Nephron progenitor cell (in vitro differentiated cells): ENCODE measurements around the gene HAUS5.
"Not testable (repeated sequence)": the region's sequence is repeated elsewhere in the genome, so short reads cannot be mapped to it uniquely, and the experiment has no call there.

Source experiments
- DNase-seq: peaks from one replicate; pipeline ENCODE4 v3.0.0; 2021
- H3K27ac Mint-ChIP-seq: 2 replicates; pipeline ENCODE4 v1.8.0; 2021; ENCODE audit warnings: mild to moderate bottlenecking, moderate library complexity, mixed read lengths
- H3K27me3 Mint-ChIP-seq: 2 replicates; pipeline ENCODE4 v1.8.0; 2021; ENCODE audit warnings: mild to moderate bottlenecking, low read depth, mixed read lengths; ENCODE audit not compliant: poor library complexity
- H3K36me3 Mint-ChIP-seq: 2 replicates; pipeline ENCODE4 v1.8.0; 2021; ENCODE audit warnings: low read depth, mixed read lengths
- H3K4me1 Mint-ChIP-seq: 2 replicates; pipeline ENCODE4 v1.8.0; 2021; ENCODE audit warnings: mixed read lengths
- H3K4me3 Mint-ChIP-seq: 2 replicates; pipeline ENCODE4 v1.8.0; 2021; ENCODE audit warnings: mild to moderate bottlenecking, moderate library complexity, mixed read lengths
- H3K9me3 Mint-ChIP-seq: 2 replicates; pipeline ENCODE4 v1.8.0; 2021; ENCODE audit warnings: mild to moderate bottlenecking, moderate library complexity, mixed read lengths
- TF ChIP-seq, protein P1 (sequence below): fragments of 200-600 bp; sonication (generic); IDR thresholded peaks from 2 replicates; pipeline ENCODE4 v1.5.0; 2021; ENCODE audit warnings: antibody characterized with exemption

HAUS5 gene

DNA sequence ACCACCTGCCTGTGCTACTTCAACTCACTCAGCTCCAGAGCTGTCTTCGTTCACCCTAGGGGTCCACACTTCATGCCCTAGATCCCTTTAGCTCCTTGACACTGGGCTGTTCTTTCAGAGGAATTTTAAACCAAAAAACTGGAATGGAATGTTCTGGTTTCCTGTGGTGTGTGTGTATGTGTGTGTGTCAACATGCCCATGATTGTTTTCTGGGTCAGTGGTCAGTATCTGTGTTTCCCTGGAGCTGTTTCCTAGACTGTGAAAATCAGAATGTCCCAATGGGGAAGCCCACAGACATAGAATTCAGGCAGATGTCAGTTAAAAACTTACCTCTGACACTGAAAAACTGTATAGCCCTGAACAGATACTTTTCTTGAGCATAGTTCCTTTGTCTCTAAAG is 25.2 kb upstream of the HAUS5 start:
- Mint-ChIP-seq H3K4me1 (no peaks in the 10 kb centered on the region), H3K36me3 (no peaks in the 10 kb centered on the region), H3K27me3 (peaks cover 72% of the 10 kb centered on the region), H3K4me3 (no peak overlapping the region), H3K27ac (no peak overlapping the region), H3K9me3 (no peaks in the 10 kb centered on the region)
- TF ChIP-seq, protein P1, sequence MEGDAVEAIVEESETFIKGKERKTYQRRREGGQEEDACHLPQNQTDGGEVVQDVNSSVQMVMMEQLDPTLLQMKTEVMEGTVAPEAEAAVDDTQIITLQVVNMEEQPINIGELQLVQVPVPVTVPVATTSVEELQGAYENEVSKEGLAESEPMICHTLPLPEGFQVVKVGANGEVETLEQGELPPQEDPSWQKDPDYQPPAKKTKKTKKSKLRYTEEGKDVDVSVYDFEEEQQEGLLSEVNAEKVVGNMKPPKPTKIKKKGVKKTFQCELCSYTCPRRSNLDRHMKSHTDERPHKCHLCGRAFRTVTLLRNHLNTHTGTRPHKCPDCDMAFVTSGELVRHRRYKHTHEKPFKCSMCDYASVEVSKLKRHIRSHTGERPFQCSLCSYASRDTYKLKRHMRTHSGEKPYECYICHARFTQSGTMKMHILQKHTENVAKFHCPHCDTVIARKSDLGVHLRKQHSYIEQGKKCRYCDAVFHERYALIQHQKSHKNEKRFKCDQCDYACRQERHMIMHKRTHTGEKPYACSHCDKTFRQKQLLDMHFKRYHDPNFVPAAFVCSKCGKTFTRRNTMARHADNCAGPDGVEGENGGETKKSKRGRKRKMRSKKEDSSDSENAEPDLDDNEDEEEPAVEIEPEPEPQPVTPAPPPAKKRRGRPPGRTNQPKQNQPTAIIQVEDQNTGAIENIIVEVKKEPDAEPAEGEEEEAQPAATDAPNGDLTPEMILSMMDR: no peak
- DNase-seq: no peak

DNA sequence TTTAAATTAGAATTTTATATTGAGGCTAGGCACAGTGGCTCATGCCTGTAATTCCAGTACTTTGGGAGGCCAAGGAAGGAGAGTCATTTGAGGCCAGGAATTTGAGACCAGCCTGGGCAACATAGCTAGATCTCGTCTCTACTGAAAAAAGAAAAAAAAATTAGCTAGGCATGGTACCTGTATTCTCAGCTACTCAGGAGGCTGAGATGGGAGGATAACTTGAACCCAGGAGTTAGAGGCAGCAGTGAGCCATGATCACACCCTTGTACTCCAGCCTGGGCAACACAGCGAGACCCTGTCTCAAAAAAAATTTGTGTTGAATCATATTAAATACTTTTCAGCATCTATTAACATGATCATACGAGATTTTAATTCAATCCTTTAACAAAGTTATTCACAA is 21.7 kb upstream of the HAUS5 start:
- Mint-ChIP-seq H3K27ac (no peak overlapping the region), H3K27me3 (peaks cover 38% of the 10 kb centered on the region), H3K36me3 (no peaks in the 10 kb centered on the region), H3K4me1 (no peaks in the 10 kb centered on the region), H3K4me3 (no peak overlapping the region), H3K9me3 (no peaks in the 10 kb centered on the region)
- TF ChIP-seq, protein P1: no peak
- DNase-seq: no peak

GRCh38 chr19:35592226-35592625 is 20.3 kb upstream of the HAUS5 start:
- TF ChIP-seq, protein P1: peak; percentile 39
- no peaks in the 10 kb centered on the region for H3K4me1 Mint-ChIP-seq
- H3K27ac Mint-ChIP-seq: no peak overlapping the region
- H3K27me3 Mint-ChIP-seq: peaks cover 38% of the 10 kb centered on the region
- peak; percentile 18 for DNase-seq
- no peaks in the 10 kb centered on the region for H3K9me3 Mint-ChIP-seq
- H3K4me3 Mint-ChIP-seq: no peak overlapping the region
- no peaks in the 10 kb centered on the region for H3K36me3 Mint-ChIP-seq

GRCh38 chr19:35595026-35595425 is 17.5 kb upstream of the HAUS5 start:
- H3K27me3 Mint-ChIP-seq: peaks cover 30% of the 10 kb centered on the region

DNA sequence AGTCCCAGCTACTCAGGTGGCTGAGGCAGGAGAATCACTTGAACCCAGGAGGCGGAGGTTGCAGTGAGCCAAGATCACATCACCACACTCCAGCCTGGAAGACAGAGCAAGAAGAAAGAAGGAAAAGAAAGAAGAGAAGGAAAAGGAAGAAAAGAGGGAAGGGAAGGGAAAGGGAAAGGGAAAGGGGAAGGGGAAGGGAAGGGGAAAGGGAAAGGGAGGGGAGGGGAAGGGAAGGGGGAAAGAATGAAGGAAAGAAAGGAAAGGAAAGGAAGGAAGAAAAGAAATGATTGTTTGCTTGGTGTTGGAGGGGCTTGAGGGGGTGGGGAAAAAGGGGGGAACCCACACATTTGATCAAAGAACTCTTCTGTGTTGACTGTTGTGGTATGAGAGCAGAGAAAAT is 16.6 kb upstream of the HAUS5 start:
- TF ChIP-seq, protein P1: no peak
- no peak for DNase-seq
- Mint-ChIP-seq H3K4me1 (no peaks in the 10 kb centered on the region), H3K9me3 (no peaks in the 10 kb centered on the region), H3K36me3 (no peaks in the 10 kb centered on the region), H3K4me3 (no peak overlapping the region), H3K27me3 (peaks cover 35% of the 10 kb centered on the region), H3K27ac (no peak overlapping the region)

More at GRCh38 chr19:35595026-35595425, 17.5 kb upstream of the HAUS5 start:
- H3K4me3 Mint-ChIP-seq, H3K27ac Mint-ChIP-seq, H3K36me3 Mint-ChIP-seq, DNase-seq, H3K4me1 Mint-ChIP-seq, H3K9me3 Mint-ChIP-seq: not testable (repeated sequence)

GRCh38 chr19:35596366-35596999 is 16.1 kb upstream of the HAUS5 start:
- DNase-seq: no peak
- peaks cover 39% of the 10 kb centered on the region for H3K27me3 Mint-ChIP-seq
- no peaks in the 10 kb centered on the region for H3K36me3 Mint-ChIP-seq

More at GRCh38 chr19:35596366-35596999, 16.1 kb upstream of the HAUS5 start:
- TF ChIP-seq, protein P1: no peak
- H3K4me1 Mint-ChIP-seq: no peaks in the 10 kb centered on the region
- H3K9me3 Mint-ChIP-seq: no peaks in the 10 kb centered on the region
- H3K27ac Mint-ChIP-seq: peak overlapping the region; percentile 14
- H3K4me3 Mint-ChIP-seq: no peak overlapping the region
